H9 (cell line): ENCODE data around the gene DCPS. TPM values are rescaled to one million over a fixed set of nuclear protein-coding genes. Genes with fewer than 3 reads are reported as not detected.

Experiments
- DNase-seq: peaks from one replicate; pipeline ENCODE4 v3.0.0-alpha.2; 2017
- H2AFZ ChIP-seq: one replicate; pipeline ENCODE4 v1.6.1; 2013; ENCODE audit warnings: mild to moderate bottlenecking, low read length, control low read depth, moderate library complexity
- H2AK5ac ChIP-seq: 2 replicates; pipeline ENCODE4 v1.6.1; 2013; ENCODE audit warnings: low read length, control low read depth, mixed read lengths; ENCODE audit not compliant: insufficient read length
- H2BK120ac ChIP-seq: one replicate; pipeline ENCODE4 v1.6.1; 2013; ENCODE audit warnings: low read depth, mild to moderate bottlenecking, low read length, control low read depth, inconsistent platforms; ENCODE audit not compliant: poor library complexity, severe bottlenecking
- H2BK12ac ChIP-seq: 2 replicates; pipeline ENCODE4 v1.6.1; 2013; ENCODE audit warnings: low read length, control low read depth, mixed read lengths, low read depth; ENCODE audit not compliant: insufficient read length
- H2BK15ac ChIP-seq: 2 replicates; pipeline ENCODE4 v1.6.1; 2013; ENCODE audit warnings: low read depth, low read length, control low read depth
- H2BK20ac ChIP-seq: one replicate; pipeline ENCODE4 v1.6.1; 2013; ENCODE audit warnings: low read depth, mild to moderate bottlenecking, low read length, control low read depth, inconsistent platforms; ENCODE audit not compliant: poor library complexity, severe bottlenecking
- H2BK5ac ChIP-seq: 2 replicates; pipeline ENCODE4 v1.6.1; 2013; ENCODE audit warnings: low read length, control low read depth, mixed read lengths; ENCODE audit not compliant: insufficient read length
- H3K14ac ChIP-seq: 2 replicates; pipeline ENCODE4 v1.6.1; 2013; ENCODE audit warnings: low read length, control low read depth; ENCODE audit not compliant: insufficient read depth
- H3K18ac ChIP-seq: 2 replicates; pipeline ENCODE4 v1.6.1; 2013; ENCODE audit warnings: low read depth, mild to moderate bottlenecking, mixed read lengths, low read length, control low read depth; ENCODE audit not compliant: insufficient read length
- H3K23ac ChIP-seq: 2 replicates; pipeline ENCODE4 v1.6.1; 2013; ENCODE audit warnings: low read length, control low read depth, mixed read lengths, low read depth; ENCODE audit not compliant: insufficient read length
- H3K23me2 ChIP-seq: 2 replicates; pipeline ENCODE4 v1.6.1; 2013; ENCODE audit warnings: low read depth, mild to moderate bottlenecking, mixed read lengths, low read length, control low read depth; ENCODE audit not compliant: insufficient read length, poor library complexity, severe bottlenecking
- H3K27ac ChIP-seq: 2 replicates; pipeline ENCODE4 v1.5.1; 2013; ENCODE audit warnings: low read length, control low read depth, mixed read lengths, low read depth; ENCODE audit not compliant: insufficient read length
- H3K27me3 ChIP-seq: 2 replicates; pipeline ENCODE4 v1.6.1; 2013; ENCODE audit warnings: low read length, control low read depth, inconsistent platforms; ENCODE audit not compliant: insufficient read depth
- H3K4ac ChIP-seq: 2 replicates; pipeline ENCODE4 v1.6.1; 2013; ENCODE audit warnings: low read depth, mild to moderate bottlenecking, control low read depth, inconsistent platforms, low read length, moderate library complexity
- H3K4me1 ChIP-seq: 2 replicates; pipeline ENCODE4 v1.6.1; 2013; ENCODE audit warnings: low read length, control low read depth, inconsistent platforms; ENCODE audit not compliant: insufficient read depth
- H3K4me2 ChIP-seq: 2 replicates; pipeline ENCODE4 v1.6.1; 2013; ENCODE audit warnings: low read length, control low read depth, mixed read lengths; ENCODE audit not compliant: insufficient read length, insufficient read depth
- H3K56ac ChIP-seq: 2 replicates; pipeline ENCODE4 v1.6.1; 2013; ENCODE audit warnings: low read depth, mild to moderate bottlenecking, mixed read lengths, low read length, control low read depth; ENCODE audit not compliant: insufficient read length
- H3K79me1 ChIP-seq: 2 replicates; pipeline ENCODE4 v1.6.1; 2013; ENCODE audit warnings: low read depth, mild to moderate bottlenecking, moderate library complexity, low read length, control low read depth, inconsistent platforms; ENCODE audit not compliant: insufficient read depth, poor library complexity, severe bottlenecking
- H3K79me2 ChIP-seq: 2 replicates; pipeline ENCODE4 v1.6.1; 2013; ENCODE audit warnings: low read length, control low read depth, inconsistent platforms; ENCODE audit not compliant: insufficient read depth
- H3K9ac ChIP-seq: 2 replicates; pipeline ENCODE4 v1.6.1; 2013; ENCODE audit warnings: low read length, control low read depth, mixed read lengths; ENCODE audit not compliant: insufficient read length; ENCODE audit errors: extremely low read depth
- H3K9me3 ChIP-seq: one replicate; pipeline ENCODE4 v1.6.1; 2013; ENCODE audit warnings: low read depth, low read length, inconsistent platforms; ENCODE audit not compliant: control insufficient read depth
- H3T11ph ChIP-seq: one replicate; pipeline ENCODE4 v1.6.1; 2013; ENCODE audit warnings: mild to moderate bottlenecking, low read length, control low read depth, inconsistent platforms
- H4K20me1 ChIP-seq: one replicate; pipeline ENCODE4 v1.6.1; 2013; ENCODE audit not compliant: control insufficient read depth, insufficient read length, insufficient read depth
- H4K5ac ChIP-seq: 2 replicates; pipeline ENCODE4 v1.6.1; 2013; ENCODE audit warnings: low read depth, mild to moderate bottlenecking, mixed read lengths, low read length, control low read depth; ENCODE audit not compliant: insufficient read length
- H4K8ac ChIP-seq: replicated peaks from 2 replicates; pipeline ENCODE4 v1.6.1; 2013; ENCODE audit warnings: low read length, control low read depth, mixed read lengths, low read depth; ENCODE audit not compliant: insufficient read length
- H4K91ac ChIP-seq: 2 replicates; pipeline ENCODE4 v1.6.1; 2013; ENCODE audit warnings: low read depth, mild to moderate bottlenecking, moderate library complexity, mixed read lengths, low read length, control low read depth; ENCODE audit not compliant: insufficient read length
- H3K27ac Mint-ChIP-seq, 3 experiments: 2 replicates in 2 of 3; 3 replicates in 1 of 3; pipeline ENCODE4 v1.8.0; 2020 to 2021; ENCODE audit warnings: mixed read lengths in 3 of 3, mild to moderate bottlenecking in 1 of 3, moderate library complexity in 1 of 3
- H3K27me3 Mint-ChIP-seq: 2 replicates; pipeline ENCODE4 v1.8.0; 2021; ENCODE audit warnings: low read depth, mild to moderate bottlenecking, moderate library complexity, mixed read lengths
- H3K36me3 Mint-ChIP-seq, 3 experiments: 2 replicates in 2 of 3; 3 replicates in 1 of 3; pipeline ENCODE4 v1.8.0; 2020 to 2021; ENCODE audit warnings: low read depth in 3 of 3, mixed read lengths in 3 of 3; ENCODE audit not compliant: insufficient read depth in 1 of 3
- H3K4me1 Mint-ChIP-seq, 2 experiments: 2 replicates each; pipeline ENCODE4 v1.8.0; 2020; ENCODE audit warnings: mixed read lengths in 2 of 2
- H3K4me3 Mint-ChIP-seq, 2 experiments: 2 replicates in 1 of 2; 3 replicates in 1 of 2; pipeline ENCODE4 v1.8.0; 2020 to 2021; ENCODE audit warnings: mild to moderate bottlenecking in 2 of 2, mixed read lengths in 2 of 2, moderate library complexity in 1 of 2
- H3K9me3 Mint-ChIP-seq, 2 experiments: 2 replicates in 1 of 2; 3 replicates in 1 of 2; pipeline ENCODE4 v1.8.0; 2020; ENCODE audit warnings: mild to moderate bottlenecking in 2 of 2, mixed read lengths in 2 of 2, moderate library complexity in 1 of 2
- WGBS: extraction: QIAGEN DNeasy Blood & Tissue Kit; methylation state at CpG from one replicate; pipeline ENCODE4 v1.1.7; 2013; ENCODE audit warnings: missing lambda C conversion rate, low lambda C conversion rate, mixed read lengths; ENCODE audit not compliant: insufficient read length; ENCODE audit errors: extremely low coverage; 5-methylcytosine and 5-hydroxymethylcytosine counted together
- total RNA-seq: library from RNA; stranded (reverse); gene quantifications from 2 replicates; pipeline ENCODE4 v1.2.1, GENCODE V29; 2021
- TF ChIP-seq, protein P1 (sequence below): fragments of 200-600 bp; sonication (generic); conservative IDR thresholded peaks from 3 replicates; pipeline ENCODE4 v1.8.0; 2021; ENCODE audit warnings: antibody characterized with exemption, mild to moderate bottlenecking

DCPS gene
- total RNA-seq, 1 experiment from 2014 or later: 27.7 TPM

DNA sequence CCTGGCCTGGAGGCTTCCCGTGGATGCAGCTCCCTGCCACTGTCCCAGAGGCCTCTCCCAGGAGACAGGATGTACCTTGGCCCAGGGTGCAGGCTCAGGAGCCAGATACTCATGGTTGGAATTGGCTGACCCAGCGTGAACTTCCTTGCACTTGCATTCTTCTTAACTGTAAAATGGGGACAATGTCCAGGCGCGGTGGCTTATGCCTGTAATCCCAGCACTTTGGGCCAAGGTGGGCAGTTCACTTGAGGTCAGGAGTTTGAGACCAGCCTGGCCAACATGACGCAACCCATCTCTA is 31.6 kb downstream of the DCPS start:
- Histone ChIP-seq H3K27ac (no peak overlapping the region), H3K4ac (no peak overlapping the region), H4K91ac (no peak overlapping the region), H2BK20ac (no peak overlapping the region), H4K8ac (no peak overlapping the region), H3K14ac (no peak overlapping the region), H2BK5ac (no peak overlapping the region), H3K27me3 (no peaks in the 10 kb centered on the region), H3K23ac (no peak overlapping the region), H3K4me1 (no peaks in the 10 kb centered on the region; the same call in 1 of the 2 replicates), H2BK120ac (no peak overlapping the region), H4K5ac (no peak overlapping the region), H3T11ph (no peak overlapping the region), H3K79me1 (no peaks in the 10 kb centered on the region), H3K9ac (no peak overlapping the region), H4K20me1 (peaks cover 3% of the 10 kb centered on the region), H2BK15ac (no peak overlapping the region), H3K4me2 (no peak overlapping the region), H3K79me2 (no peaks in the 10 kb centered on the region), H3K56ac (no peak overlapping the region), H3K9me3 (no peaks in the 10 kb centered on the region), H3K18ac (no peak overlapping the region), H2AFZ (no peak overlapping the region), H2AK5ac (no peak overlapping the region), H2BK12ac (no peak overlapping the region), H3K23me2 (no peaks in the 10 kb centered on the region)
- Mint-ChIP-seq H3K27ac (no peak overlapping the region; a peak in 1 of 7 replicates), H3K4me1 (peaks cover 13 to 14% of the 10 kb centered on the region in 2 experiments), H3K36me3 (peaks cover 17 to 47% (median 30%) of the 10 kb centered on the region in 3 experiments; a peak in 6 of 7 replicates), H3K4me3 (no peak overlapping the region), H3K9me3 (no peaks in the 10 kb centered on the region), H3K27me3 (no peaks in the 10 kb centered on the region)
- TF ChIP-seq, protein P1, sequence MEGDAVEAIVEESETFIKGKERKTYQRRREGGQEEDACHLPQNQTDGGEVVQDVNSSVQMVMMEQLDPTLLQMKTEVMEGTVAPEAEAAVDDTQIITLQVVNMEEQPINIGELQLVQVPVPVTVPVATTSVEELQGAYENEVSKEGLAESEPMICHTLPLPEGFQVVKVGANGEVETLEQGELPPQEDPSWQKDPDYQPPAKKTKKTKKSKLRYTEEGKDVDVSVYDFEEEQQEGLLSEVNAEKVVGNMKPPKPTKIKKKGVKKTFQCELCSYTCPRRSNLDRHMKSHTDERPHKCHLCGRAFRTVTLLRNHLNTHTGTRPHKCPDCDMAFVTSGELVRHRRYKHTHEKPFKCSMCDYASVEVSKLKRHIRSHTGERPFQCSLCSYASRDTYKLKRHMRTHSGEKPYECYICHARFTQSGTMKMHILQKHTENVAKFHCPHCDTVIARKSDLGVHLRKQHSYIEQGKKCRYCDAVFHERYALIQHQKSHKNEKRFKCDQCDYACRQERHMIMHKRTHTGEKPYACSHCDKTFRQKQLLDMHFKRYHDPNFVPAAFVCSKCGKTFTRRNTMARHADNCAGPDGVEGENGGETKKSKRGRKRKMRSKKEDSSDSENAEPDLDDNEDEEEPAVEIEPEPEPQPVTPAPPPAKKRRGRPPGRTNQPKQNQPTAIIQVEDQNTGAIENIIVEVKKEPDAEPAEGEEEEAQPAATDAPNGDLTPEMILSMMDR: no peak
- no peak for DNase-seq
- WGBS: no CpG with 5 or more reads among the region's 5 CpGs
